HepG2 (cell line): ENCODE measurements around the gene TRIM72.
"Not testable (repeated sequence)": the region's sequence is repeated elsewhere in the genome, so short reads cannot be mapped to it uniquely, and the experiment has no call there.

Source experiments
- ETV5 ChIP-seq: IDR thresholded peaks from 2 replicates; pipeline ENCODE4 v1.6.1; 2018; ENCODE audit warnings: missing biosample characterization, missing genetic modification reagents, inconsistent platforms, borderline replicate concordance
- PLRG1 ChIP-seq: fragments of 450-650 bp; conservative IDR thresholded peaks from 2 replicates; pipeline ENCODE4 v1.6.1; 2016
- XBP1 ChIP-seq: sonication (generic); formaldehyde crosslinking; IDR thresholded peaks from 2 replicates; pipeline ENCODE4 v1.5.0; 2020; ENCODE audit warnings: missing genetic modification reagents
- ZNF510 ChIP-seq: sonication (generic); formaldehyde crosslinking; IDR thresholded peaks from 2 replicates; pipeline ENCODE4 v1.4.0; 2020; ENCODE audit warnings: low read depth, mild to moderate bottlenecking, missing genetic modification reagents
- TF ChIP-seq, protein P1 (sequence below), 2 experiments: sonication (generic) in 1 of 2; formaldehyde crosslinking in 1 of 2; IDR thresholded peaks; 2 replicates each; pipeline versions ENCODE4 v1.5.1 to v1.6.1; 2011 to 2020; ENCODE audit warnings: borderline replicate concordance in 1 of 2, low read depth in 1 of 2, low read length in 1 of 2, mild to moderate bottlenecking in 1 of 2, missing genetic modification reagents in 1 of 2, moderate library complexity in 1 of 2
- TF ChIP-seq, protein P2 (sequence below): sonication (generic); formaldehyde crosslinking; IDR thresholded peaks from 2 replicates; pipeline ENCODE4 v1.5.0; 2020; ENCODE audit warnings: mild to moderate bottlenecking, missing genetic modification reagents, moderate library complexity
- TF ChIP-seq, protein P3 (sequence below): sonication (generic); formaldehyde crosslinking; IDR thresholded peaks from 2 replicates; pipeline ENCODE4 v1.4.0; 2020; ENCODE audit warnings: missing genetic modification reagents
- TF ChIP-seq, protein P4 (sequence below): sonication (generic); formaldehyde crosslinking; IDR thresholded peaks from 2 replicates; pipeline ENCODE4 v1.4.0; 2020; ENCODE audit warnings: low read depth, missing genetic modification reagents

DNA sequence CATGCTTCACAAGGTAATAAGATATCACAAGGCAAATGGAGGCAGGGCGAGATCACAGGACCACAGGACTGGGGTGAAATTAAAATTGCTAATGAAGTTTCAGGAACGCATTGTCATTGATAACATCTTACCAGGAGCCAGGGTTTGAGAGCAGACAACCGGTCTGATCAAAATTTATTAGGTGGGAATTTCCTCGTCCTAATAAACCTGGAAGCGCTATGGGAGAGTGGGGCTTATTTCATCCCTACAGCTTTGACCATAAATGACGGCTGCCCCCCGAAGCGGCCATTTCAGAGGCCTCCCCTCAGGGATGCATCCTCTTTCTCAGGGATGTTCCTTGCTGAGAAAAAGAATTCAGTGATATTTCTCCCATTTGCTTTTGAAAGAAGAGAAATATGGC lies 31.7 kb downstream of the TRIM72 start:
- TF ChIP-seq ZNF510; XBP1 (CRISPR knock-in tag); PLRG1; ETV5 (CRISPR knock-in tag): not testable (repeated sequence)
- TF ChIP-seq, protein P1, sequence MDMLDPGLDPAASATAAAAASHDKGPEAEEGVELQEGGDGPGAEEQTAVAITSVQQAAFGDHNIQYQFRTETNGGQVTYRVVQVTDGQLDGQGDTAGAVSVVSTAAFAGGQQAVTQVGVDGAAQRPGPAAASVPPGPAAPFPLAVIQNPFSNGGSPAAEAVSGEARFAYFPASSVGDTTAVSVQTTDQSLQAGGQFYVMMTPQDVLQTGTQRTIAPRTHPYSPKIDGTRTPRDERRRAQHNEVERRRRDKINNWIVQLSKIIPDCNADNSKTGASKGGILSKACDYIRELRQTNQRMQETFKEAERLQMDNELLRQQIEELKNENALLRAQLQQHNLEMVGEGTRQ (IDR thresholded peaks at IDR 0.05; ENCODE audit: low read depth, low read length), result not testable (repeated sequence)
- TF ChIP-seq, protein P1 (CRISPR knock-in tag; IDR thresholded peaks at IDR 0.05; ENCODE audit: borderline replicate concordance), result not testable (repeated sequence)
- TF ChIP-seq, protein P2, sequence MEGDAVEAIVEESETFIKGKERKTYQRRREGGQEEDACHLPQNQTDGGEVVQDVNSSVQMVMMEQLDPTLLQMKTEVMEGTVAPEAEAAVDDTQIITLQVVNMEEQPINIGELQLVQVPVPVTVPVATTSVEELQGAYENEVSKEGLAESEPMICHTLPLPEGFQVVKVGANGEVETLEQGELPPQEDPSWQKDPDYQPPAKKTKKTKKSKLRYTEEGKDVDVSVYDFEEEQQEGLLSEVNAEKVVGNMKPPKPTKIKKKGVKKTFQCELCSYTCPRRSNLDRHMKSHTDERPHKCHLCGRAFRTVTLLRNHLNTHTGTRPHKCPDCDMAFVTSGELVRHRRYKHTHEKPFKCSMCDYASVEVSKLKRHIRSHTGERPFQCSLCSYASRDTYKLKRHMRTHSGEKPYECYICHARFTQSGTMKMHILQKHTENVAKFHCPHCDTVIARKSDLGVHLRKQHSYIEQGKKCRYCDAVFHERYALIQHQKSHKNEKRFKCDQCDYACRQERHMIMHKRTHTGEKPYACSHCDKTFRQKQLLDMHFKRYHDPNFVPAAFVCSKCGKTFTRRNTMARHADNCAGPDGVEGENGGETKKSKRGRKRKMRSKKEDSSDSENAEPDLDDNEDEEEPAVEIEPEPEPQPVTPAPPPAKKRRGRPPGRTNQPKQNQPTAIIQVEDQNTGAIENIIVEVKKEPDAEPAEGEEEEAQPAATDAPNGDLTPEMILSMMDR (CRISPR knock-in tag), result not testable (repeated sequence)
- TF ChIP-seq, protein P3, sequence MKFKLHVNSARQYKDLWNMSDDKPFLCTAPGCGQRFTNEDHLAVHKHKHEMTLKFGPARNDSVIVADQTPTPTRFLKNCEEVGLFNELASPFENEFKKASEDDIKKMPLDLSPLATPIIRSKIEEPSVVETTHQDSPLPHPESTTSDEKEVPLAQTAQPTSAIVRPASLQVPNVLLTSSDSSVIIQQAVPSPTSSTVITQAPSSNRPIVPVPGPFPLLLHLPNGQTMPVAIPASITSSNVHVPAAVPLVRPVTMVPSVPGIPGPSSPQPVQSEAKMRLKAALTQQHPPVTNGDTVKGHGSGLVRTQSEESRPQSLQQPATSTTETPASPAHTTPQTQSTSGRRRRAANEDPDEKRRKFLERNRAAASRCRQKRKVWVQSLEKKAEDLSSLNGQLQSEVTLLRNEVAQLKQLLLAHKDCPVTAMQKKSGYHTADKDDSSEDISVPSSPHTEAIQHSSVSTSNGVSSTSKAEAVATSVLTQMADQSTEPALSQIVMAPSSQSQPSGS (CRISPR knock-in tag), result not testable (repeated sequence)
- TF ChIP-seq, protein P4, sequence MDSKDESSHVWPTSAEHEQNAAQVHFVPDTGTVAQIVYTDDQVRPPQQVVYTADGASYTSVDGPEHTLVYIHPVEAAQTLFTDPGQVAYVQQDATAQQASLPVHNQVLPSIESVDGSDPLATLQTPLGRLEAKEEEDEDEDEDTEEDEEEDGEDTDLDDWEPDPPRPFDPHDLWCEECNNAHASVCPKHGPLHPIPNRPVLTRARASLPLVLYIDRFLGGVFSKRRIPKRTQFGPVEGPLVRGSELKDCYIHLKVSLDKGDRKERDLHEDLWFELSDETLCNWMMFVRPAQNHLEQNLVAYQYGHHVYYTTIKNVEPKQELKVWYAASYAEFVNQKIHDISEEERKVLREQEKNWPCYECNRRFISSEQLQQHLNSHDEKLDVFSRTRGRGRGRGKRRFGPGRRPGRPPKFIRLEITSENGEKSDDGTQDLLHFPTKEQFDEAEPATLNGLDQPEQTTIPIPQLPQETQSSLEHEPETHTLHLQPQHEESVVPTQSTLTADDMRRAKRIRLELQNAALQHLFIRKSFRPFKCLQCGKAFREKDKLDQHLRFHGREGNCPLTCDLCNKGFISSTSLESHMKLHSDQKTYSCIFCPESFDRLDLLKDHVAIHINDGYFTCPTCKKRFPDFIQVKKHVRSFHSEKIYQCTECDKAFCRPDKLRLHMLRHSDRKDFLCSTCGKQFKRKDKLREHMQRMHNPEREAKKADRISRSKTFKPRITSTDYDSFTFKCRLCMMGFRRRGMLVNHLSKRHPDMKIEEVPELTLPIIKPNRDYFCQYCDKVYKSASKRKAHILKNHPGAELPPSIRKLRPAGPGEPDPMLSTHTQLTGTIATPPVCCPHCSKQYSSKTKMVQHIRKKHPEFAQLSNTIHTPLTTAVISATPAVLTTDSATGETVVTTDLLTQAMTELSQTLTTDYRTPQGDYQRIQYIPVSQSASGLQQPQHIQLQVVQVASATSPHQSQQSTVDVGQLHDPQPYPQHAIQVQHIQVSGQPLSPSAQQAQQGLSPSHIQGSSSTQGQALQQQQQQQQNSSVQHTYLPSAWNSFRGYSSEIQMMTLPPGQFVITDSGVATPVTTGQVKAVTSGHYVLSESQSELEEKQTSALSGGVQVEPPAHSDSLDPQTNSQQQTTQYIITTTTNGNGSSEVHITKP (CRISPR knock-in tag), result not testable (repeated sequence)
